Endothelial cell of umbilical vein (primary cell): ENCODE measurements around the gene CHD6. TPM values are rescaled to one million over a fixed set of nuclear protein-coding genes. Genes with fewer than 3 reads are reported as not detected.

Source experiments
- BruUV-seq: library from RNA; stranded (reverse); fragments of 400-500 nt; replicated peaks from 2 replicates; lab custom pipeline; 2021; lab: Mats Ljungman, UMichigan
- CTCF ChIA-PET: fragments of 300-600, 350-600 bp; sonication (Branson Sonifier 250); formaldehyde crosslinking; loops from one replicate; lab custom pipeline; 2021; ENCODE audit warnings: antibody characterized with exemption, inconsistent platforms; lab: Charles Lee
- POLR2A ChIA-PET: fragments of 300-600, 350-600 bp; sonication (Branson Sonifier 250); formaldehyde crosslinking; loops from one replicate; lab custom pipeline; 2021; ENCODE audit warnings: antibody characterized with exemption, inconsistent platforms; lab: Charles Lee
- DNase-seq: peaks from one replicate; pipeline ENCODE4 v3.0.0-alpha.2; 2011; ENCODE audit warnings: low read depth, low spot score
- FAIRE-seq: peaks from 2 replicates; lab custom pipeline; 2011; peaks lifted over from hg19 to GRCh38; lab: Jason Lieb, UNC
- H2AFZ ChIP-seq: 2 replicates; pipeline ENCODE4 v1.6.0; 2012; ENCODE audit warnings: low read depth, low read length, control low read depth, inconsistent platforms
- H3K27ac ChIP-seq: 2 replicates; pipeline ENCODE4 v1.5.1; 2011; ENCODE audit warnings: low read depth, mild to moderate bottlenecking, control low read depth, low read length, moderate library complexity; ENCODE audit not compliant: insufficient read depth
- H3K27me3 ChIP-seq, 2 experiments: 2 replicates each; pipeline versions ENCODE4 v1.6.0 to v1.6.1; 2011; ENCODE audit warnings: low read length in 2 of 2, mixed read lengths in 1 of 2; ENCODE audit not compliant: control insufficient read depth in 2 of 2, insufficient read depth in 2 of 2
- H3K36me3 ChIP-seq, 2 experiments: 2 replicates in 1 of 2; 3 replicates in 1 of 2; pipeline ENCODE4 v1.5.1; 2011; ENCODE audit warnings: low read length in 2 of 2, mild to moderate bottlenecking in 1 of 2, moderate library complexity in 1 of 2; ENCODE audit not compliant: control insufficient read depth in 2 of 2, insufficient read depth in 2 of 2; ENCODE audit errors: extremely low read depth in 1 of 2
- H3K4me1 ChIP-seq: 3 replicates; pipeline ENCODE4 v1.5.1; 2011; ENCODE audit warnings: mild to moderate bottlenecking, low read length; ENCODE audit not compliant: control insufficient read depth, insufficient read depth; ENCODE audit errors: extremely low read depth
- H3K4me2 ChIP-seq: 2 replicates; pipeline ENCODE4 v1.6.1; 2011; ENCODE audit warnings: low read length, control low read depth, mixed read lengths; ENCODE audit not compliant: insufficient read depth
- H3K4me3 ChIP-seq, 3 experiments: fragments of 200-600 bp in 1 of 3; sonication (generic), shearing (Covaris generic) in 1 of 3; replicated peaks in 1 of 3; 2 replicates each; pipeline ENCODE4 v1.5.1; 2011 to 2016; ENCODE audit warnings: control low read depth in 3 of 3, low read length in 3 of 3, mild to moderate bottlenecking in 2 of 3, inconsistent platforms in 1 of 3, low read depth in 1 of 3, moderate library complexity in 1 of 3; ENCODE audit not compliant: insufficient read depth in 1 of 3
- H3K79me2 ChIP-seq: 2 replicates; pipeline ENCODE4 v1.6.0; 2012; ENCODE audit warnings: low read length, inconsistent platforms; ENCODE audit not compliant: control insufficient read depth, insufficient read depth
- H3K9ac ChIP-seq: replicated peaks from 2 replicates; pipeline ENCODE3; 2011; ENCODE audit warnings: low read length, control low read depth; ENCODE audit not compliant: insufficient read depth; ENCODE audit errors: extremely low read depth
- H3K9me1 ChIP-seq: replicated peaks from 3 replicates; pipeline ENCODE4 v1.6.0; 2011; ENCODE audit warnings: mild to moderate bottlenecking, low read length; ENCODE audit not compliant: control insufficient read depth, insufficient read depth; ENCODE audit errors: extremely low read depth
- H3K9me3 ChIP-seq: replicated peaks from 2 replicates; pipeline ENCODE4 v1.5.1; 2012; ENCODE audit warnings: low read length, inconsistent platforms; ENCODE audit not compliant: control insufficient read depth, insufficient read depth
- H4K20me1 ChIP-seq: replicated peaks from 2 replicates; pipeline ENCODE3; 2011; ENCODE audit warnings: mild to moderate bottlenecking, low read length; ENCODE audit not compliant: control insufficient read depth, insufficient read depth; ENCODE audit errors: extremely low read depth
- CTCF ChIP-seq, 2 donors: IDR thresholded peaks; 1 replicate in 1 of 2; 2 replicates in 1 of 2; pipeline ENCODE4 v1.5.1; 2011; ENCODE audit warnings: low read length in 2 of 2, mild to moderate bottlenecking in 2 of 2, moderate library complexity in 2 of 2, control low read depth in 1 of 2, inconsistent platforms in 1 of 2, low read depth in 1 of 2; ENCODE audit not compliant: insufficient read depth in 1 of 2; ENCODE audit errors: extremely low read depth in 1 of 2
- EZH2 ChIP-seq: IDR thresholded peaks from 2 replicates; pipeline ENCODE4 v1.6.1; 2012; ENCODE audit warnings: borderline replicate concordance, low read depth, mild to moderate bottlenecking, moderate library complexity, low read length, inconsistent platforms; ENCODE audit not compliant: severe bottlenecking
- FOS ChIP-seq: IDR thresholded peaks from 2 replicates; pipeline ENCODE4 v1.6.1; 2011; ENCODE audit warnings: mild to moderate bottlenecking, low read length, moderate library complexity, borderline replicate concordance; ENCODE audit not compliant: insufficient read depth
- GATA2 ChIP-seq: IDR thresholded peaks from 2 replicates; pipeline ENCODE4 v1.7.0; 2011; ENCODE audit warnings: low read depth, mild to moderate bottlenecking, moderate library complexity, mixed read lengths, low read length; ENCODE audit not compliant: insufficient read length, insufficient read depth
- JUN ChIP-seq: IDR thresholded peaks from 2 replicates; pipeline ENCODE4 v1.6.1; 2011; ENCODE audit warnings: borderline replicate concordance, low read depth; ENCODE audit not compliant: insufficient read length, insufficient read depth
- MAX ChIP-seq: IDR thresholded peaks from 2 replicates; pipeline ENCODE4 v1.6.1; 2011; ENCODE audit not compliant: insufficient read depth, insufficient read length
- MYC ChIP-seq: IDR thresholded peaks from one replicate; pipeline ENCODE4 v1.6.1; 2011; ENCODE audit warnings: mild to moderate bottlenecking, low read depth, low read length
- POLR2A ChIP-seq: IDR thresholded peaks from 2 replicates; pipeline ENCODE4 v1.6.1; 2012; ENCODE audit warnings: low read depth, mild to moderate bottlenecking, control low read depth, low read length
- POLR2AphosphoS5 ChIP-seq: IDR thresholded peaks from 2 replicates; pipeline ENCODE4 v1.6.1; 2012; ENCODE audit warnings: low read depth, mild to moderate bottlenecking, control low read depth, low read length, moderate library complexity; ENCODE audit not compliant: insufficient read depth
- dilution Hi-C: fragments of 300-500 bp; cut with MboI; formaldehyde crosslinking; loops from one replicate; pipeline ENCODE4 v1.15.0; 2019; ENCODE audit warnings: low sequenced_read_pairs; ENCODE audit not compliant: extremely low pct_ligation_motif_present
- intact Hi-C: fragments of 100-400 bp; cut with micrococcal nuclease; formaldehyde crosslinking; loops from one replicate; pipeline ENCODE4 v1.10.0; 2022
- polyA plus RNA-seq, 4 experiments: library from polyadenylated mRNA; depleted of rRNA in 3 of 4; stranded (reverse) in 3 of 4; unstranded in 1 of 4; fragments of >200 nt; gene quantifications; 2 replicates each; pipeline versions ENCODE4 v1.2.1 to v1.2.3, GENCODE V29; 2011 to 2012; ENCODE audit warnings: missing spikeins in 1 of 4
- total RNA-seq: library from RNA; stranded (reverse); gene quantifications from 2 replicates; pipeline ENCODE4 v1.2.3, GENCODE V29; 2021

Gene CHD6
- total and polyA plus RNA-seq, 2 donors (not counting 3 experiments of a cell fraction or from before 2014, with no cell fraction given) = 7.2 to 33.7 TPM

GRCh38 chr20:41617059-41617901, 897 bp downstream of the CHD6 start:
- peaks cover 11 to 12% of the 10 kb centered on the region in 2 experiments for H3K27me3 ChIP-seq
- no peaks in the 10 kb centered on the region for H3K9me1 ChIP-seq
- H3K4me3 ChIP-seq = peak overlapping the region; percentile 86 to 95 (median 90)
- no peaks in the 10 kb centered on the region for H3K36me3 ChIP-seq
- no peak overlapping the region for H3K27ac ChIP-seq
- peak; percentile 49 for DNase-seq
- FAIRE-seq = peak; percentile 40
- H2AFZ ChIP-seq = peak overlapping the region; percentile 74
- CTCF ChIA-PET = interaction anchor here (1.3 to 1.8 kb wide), 2 partner anchors 23 to 76 kb away, joined by 5 read pairs; no protein-coding TSS in a partner anchor
- POLR2A ChIA-PET = no interaction called here
- peak overlapping the region; percentile 46 for H3K9ac ChIP-seq
- dilution Hi-C loops = no loop called here
- no peak for TF ChIP-seq CTCF (IDR thresholded peaks at IDR 0.05; ENCODE audit: extremely low read depth in 1 of 2, insufficient read depth in 1 of 2, low read depth in 1 of 2, low read length in 2 of 2)
- no peak for TF ChIP-seq EZH2
- no peak for TF ChIP-seq MYC
- TF ChIP-seq GATA2 = no peak
- TF ChIP-seq MAX = no peak
- TF ChIP-seq FOS = no peak
- TF ChIP-seq POLR2A = no peak
- TF ChIP-seq JUN = no peak
- TF ChIP-seq POLR2AphosphoS5 = no peak
- peaks cover 34% of the 10 kb centered on the region for H3K79me2 ChIP-seq
- TSS peak; percentile 27 for BruUV-seq
- H3K9me3 ChIP-seq = no peaks in the 10 kb centered on the region
- peaks cover 8% of the 10 kb centered on the region for H3K4me1 ChIP-seq
- peaks cover 10% of the 10 kb centered on the region for H4K20me1 ChIP-seq
- H3K4me2 ChIP-seq = peak overlapping the region; percentile 95
- intact Hi-C loops = loop anchor here (5.0 to 10.0 kb wide), 4 partner anchors 45 to 480 kb away; partner anchors contain the start of gene PLCG1
